ENCODE measurements around the gene RPTOR. TPM values are rescaled to one million over a fixed set of nuclear protein-coding genes. Genes with fewer than 3 reads are reported as not detected.

The RPTOR gene
- total and polyA plus RNA-seq, 4 experiments from 2014 or later, result 2.4 to 51.8 (median 29.6) TPM

GRCh38 chr17:80863626-80864025 lies 319.0 kb downstream of the RPTOR start:
- Mint-ChIP-seq H3K9me3 (peaks cover 0 to 9% (median 0%) of the 10 kb centered on the region in 8 donors), H3K4me3 (no peak overlapping the region), H3K27me3 (no peaks in the 10 kb centered on the region), H3K27ac (peak overlapping the region in 2 of 7 donors; percentile 31 to 41), H3K36me3 (peaks cover 17 to 22% of the 10 kb centered on the region in 2 donors), H3K4me1 (peaks cover 21 to 43% (median 30%) of the 10 kb centered on the region in 4 donors)
- peaks cover 28% of the 10 kb centered on the region for H3K4me1 ChIP-seq (ENCODE audit: insufficient read depth, low read length)
- ChIA-PET CTCF (ENCODE audit: partially characterized antibody) (interaction anchor here (1.9 to 3.3 kb wide), 2 partner anchors 35 to 100 kb away, joined by 4 to 26 read pairs; no protein-coding TSS in a partner anchor), POLR2A (ENCODE audit: partially characterized antibody) (no interaction called here)
- H3K27me3 ChIP-seq (ENCODE audit: insufficient read depth, low read length), result no peaks in the 10 kb centered on the region
- no peaks in the 10 kb centered on the region for H3K9me3 ChIP-seq (ENCODE audit: control insufficient read depth in 1 of 2, low read length in 2 of 2)
- no peak overlapping the region for H3K27ac ChIP-seq (ENCODE audit: low read depth, low read length)
- DNase-seq, result no peak
- H3K36me3 ChIP-seq (ENCODE audit: insufficient read depth, low read length), result no peaks in the 10 kb centered on the region
- intact Hi-C loops (cut with micrococcal nuclease), result loop anchor here (10.0 kb wide), 1 partner anchor 199 kb away; no protein-coding TSS in a partner anchor
- no peak overlapping the region for H3K4me3 ChIP-seq (ENCODE audit: low read length in 2 of 2)

- Mint-ChIP-seq H3K36me3 (peaks cover 11 to 19% of the 10 kb centered on the region in 2 donors), H3K4me1 (peaks cover 24 to 40% (median 29%) of the 10 kb centered on the region in 4 donors), H3K27ac (peak overlapping the region in 1 of 7 donors; percentile 49), H3K4me3 (no peak overlapping the region), H3K9me3 (peaks cover 0 to 9% (median 0%) of the 10 kb centered on the region in 8 donors), H3K27me3 (no peaks in the 10 kb centered on the region)
- Histone ChIP-seq H3K36me3 (ENCODE audit: insufficient read depth, low read length) (no peaks in the 10 kb centered on the region), H3K4me1 (ENCODE audit: insufficient read depth, low read length) (peaks cover 28% of the 10 kb centered on the region), H3K9me3 (ENCODE audit: control insufficient read depth in 1 of 2, low read length in 2 of 2) (no peaks in the 10 kb centered on the region), H3K27me3 (ENCODE audit: insufficient read depth, low read length) (no peaks in the 10 kb centered on the region), H3K4me3 (ENCODE audit: low read length in 2 of 2) (no peak overlapping the region), H3K27ac (ENCODE audit: low read depth, low read length) (no peak overlapping the region)
- intact Hi-C loops (cut with micrococcal nuclease), result loop anchor here (10.0 kb wide), 1 partner anchor 200 kb away; no protein-coding TSS in a partner anchor
- ChIA-PET POLR2A (ENCODE audit: partially characterized antibody) (interaction anchor here (1.4 kb wide), 1 partner anchor 8 kb away, joined by 5 read pairs; no protein-coding TSS in a partner anchor), CTCF (ENCODE audit: partially characterized antibody) (interaction anchor here (0.6 to 3.3 kb wide), 5 partner anchors 27 to 289 kb away, joined by 3 to 26 read pairs (median 4); no protein-coding TSS in a partner anchor)
- DNase-seq, result no peak
Observed at GRCh38 chr17:80864751-80865150, 320.1 kb downstream of the RPTOR start.

GRCh38 chr17:80866050-80866793 lies 321.6 kb downstream of the RPTOR start:
- Histone ChIP-seq H3K27me3 (ENCODE audit: insufficient read depth, low read length) (no peaks in the 10 kb centered on the region), H3K27ac (ENCODE audit: low read depth, low read length) (no peak overlapping the region), H3K4me1 (ENCODE audit: insufficient read depth, low read length) (peaks cover 27% of the 10 kb centered on the region), H3K9me3 (ENCODE audit: control insufficient read depth in 1 of 2, low read length in 2 of 2) (no peaks in the 10 kb centered on the region), H3K4me3 (ENCODE audit: low read length in 2 of 2) (no peak overlapping the region), H3K36me3 (ENCODE audit: insufficient read depth, low read length) (no peaks in the 10 kb centered on the region)
- intact Hi-C loops (cut with micrococcal nuclease), result loop anchor here (1.0 to 10.0 kb wide), 3 partner anchors 33 to 201 kb away; no protein-coding TSS in a partner anchor
- DNase-seq, result peak; percentile 43 to 59 (median 51)
- CTCF ChIA-PET (ENCODE audit: partially characterized antibody), result interaction anchor here (0.6 to 3.3 kb wide), 10 partner anchors 11 to 439 kb away, joined by 3 to 26 read pairs (median 3); no protein-coding TSS in a partner anchor
- H3K9me3 Mint-ChIP-seq, result peaks cover 0 to 9% (median 0%) of the 10 kb centered on the region in 8 donors
- POLR2A ChIA-PET (ENCODE audit: partially characterized antibody), result interaction anchor here (1.0 to 1.6 kb wide), 4 partner anchors 10 to 33 kb away, joined by 3 to 7 read pairs (median 4); no protein-coding TSS in a partner anchor
- H3K27me3 Mint-ChIP-seq, result no peaks in the 10 kb centered on the region
- peaks cover 27 to 48% (median 38%) of the 10 kb centered on the region in 4 donors for H3K4me1 Mint-ChIP-seq
- H3K27ac Mint-ChIP-seq, result peak overlapping the region in 5 of 7 donors; percentile 5 to 69 (median 25)
- peaks cover 7 to 19% of the 10 kb centered on the region in 2 donors for H3K36me3 Mint-ChIP-seq
- peak overlapping the region in 1 of 8 donors; percentile 1 for H3K4me3 Mint-ChIP-seq

DNA sequence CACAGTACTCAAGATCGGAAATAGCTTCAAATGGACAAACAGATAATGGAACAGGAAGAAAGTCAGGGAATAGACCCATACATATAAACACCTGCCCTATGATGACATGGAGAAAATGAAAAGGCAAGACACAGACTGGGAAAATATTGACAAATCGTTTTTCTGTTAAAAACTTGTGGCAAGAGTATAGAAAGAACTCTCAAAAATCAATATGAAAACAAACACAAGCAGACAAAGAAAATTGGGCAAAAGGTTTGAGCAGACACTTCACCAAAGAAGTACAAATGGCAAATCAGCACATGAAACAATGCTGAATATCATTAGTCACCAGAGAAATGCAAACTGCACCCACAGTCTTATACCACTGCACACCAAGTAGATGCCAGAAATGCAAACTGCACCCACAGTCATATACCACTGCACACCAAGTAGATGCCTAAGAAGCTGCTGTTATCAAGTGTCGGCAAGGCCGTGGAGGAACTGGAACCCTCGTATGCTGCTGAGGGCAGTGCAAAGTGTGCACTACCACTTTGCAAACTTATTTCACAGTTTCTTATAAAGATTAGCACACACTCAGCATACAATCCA lies 323.5 kb downstream of the RPTOR start:
- peaks cover 0 to 9% (median 0%) of the 10 kb centered on the region in 8 donors for H3K9me3 Mint-ChIP-seq
- no peaks in the 10 kb centered on the region for H3K27me3 ChIP-seq (ENCODE audit: insufficient read depth, low read length)
- peaks cover 33% of the 10 kb centered on the region for H3K4me1 ChIP-seq (ENCODE audit: insufficient read depth, low read length)
- intact Hi-C loops (cut with micrococcal nuclease), result loop anchor here (10.0 kb wide), 1 partner anchor 203 kb away; no protein-coding TSS in a partner anchor
- H3K36me3 Mint-ChIP-seq, result peaks cover 4 to 17% of the 10 kb centered on the region in 2 donors
- ChIA-PET POLR2A (ENCODE audit: partially characterized antibody) (no interaction called here), CTCF (ENCODE audit: partially characterized antibody) (interaction anchor here (2.2 kb wide), 1 partner anchor 31 kb away, joined by 8 read pairs; no protein-coding TSS in a partner anchor)
- DNase-seq, result no peak
- no peaks in the 10 kb centered on the region for H3K9me3 ChIP-seq (ENCODE audit: control insufficient read depth in 1 of 2, low read length in 2 of 2)
- no peak overlapping the region for H3K4me3 ChIP-seq (ENCODE audit: low read length in 2 of 2)
- H3K36me3 ChIP-seq (ENCODE audit: insufficient read depth, low read length), result no peaks in the 10 kb centered on the region
- H3K27ac ChIP-seq (ENCODE audit: low read depth, low read length), result no peak overlapping the region
- no peak overlapping the region for H3K4me3 Mint-ChIP-seq
- no peaks in the 10 kb centered on the region for H3K27me3 Mint-ChIP-seq
- H3K27ac Mint-ChIP-seq, result peak overlapping the region in 3 of 7 donors; percentile 23 to 52 (median 42)
- H3K4me1 Mint-ChIP-seq, result peaks cover 25 to 48% (median 40%) of the 10 kb centered on the region in 4 donors

DNA sequence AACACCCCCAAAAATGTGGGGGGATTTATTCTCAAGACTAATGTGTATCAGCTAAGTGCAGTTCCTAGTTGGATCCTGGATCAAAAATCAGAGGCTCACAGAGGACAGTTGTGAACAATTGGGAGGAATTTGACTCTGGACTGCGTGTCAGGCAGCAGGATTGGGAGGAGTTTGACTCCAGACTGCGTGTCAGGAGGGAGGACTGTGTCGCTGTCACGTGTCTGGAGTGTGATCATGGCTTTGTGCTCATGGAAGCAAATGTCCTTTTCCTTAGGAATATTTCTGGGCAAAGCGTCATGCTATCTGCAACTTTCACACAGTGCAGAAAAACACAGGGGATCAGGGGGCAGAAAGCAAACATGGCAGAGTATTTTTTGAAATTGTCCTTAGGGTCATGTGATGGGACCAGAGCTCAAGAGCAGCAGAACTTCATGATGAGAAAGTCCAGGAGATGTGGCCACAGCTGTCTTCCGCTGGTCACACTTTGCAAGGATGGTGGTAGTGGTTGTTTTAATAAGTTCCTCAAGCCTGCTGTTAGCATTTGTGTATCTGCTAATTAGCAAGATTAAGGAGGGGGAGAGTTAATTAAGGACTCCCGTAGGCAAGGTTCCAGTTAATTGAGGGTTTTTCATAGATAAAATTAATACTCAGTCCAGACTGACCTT lies 325.0 kb downstream of the RPTOR start:
- no peak for DNase-seq
- H3K36me3 Mint-ChIP-seq, result peaks cover 1 to 3% of the 10 kb centered on the region in 2 donors
- Histone ChIP-seq H3K4me1 (ENCODE audit: insufficient read depth, low read length) (peaks cover 40% of the 10 kb centered on the region), H3K27ac (ENCODE audit: low read depth, low read length) (no peak overlapping the region), H3K36me3 (ENCODE audit: insufficient read depth, low read length) (no peaks in the 10 kb centered on the region), H3K4me3 (ENCODE audit: low read length in 2 of 2) (no peak overlapping the region), H3K27me3 (ENCODE audit: insufficient read depth, low read length) (no peaks in the 10 kb centered on the region), H3K9me3 (ENCODE audit: control insufficient read depth in 1 of 2, low read length in 2 of 2) (no peaks in the 10 kb centered on the region)
- ChIA-PET CTCF (ENCODE audit: partially characterized antibody) (interaction anchor here (2.2 kb wide), 1 partner anchor 30 kb away, joined by 8 read pairs; no protein-coding TSS in a partner anchor), POLR2A (ENCODE audit: partially characterized antibody) (interaction anchor here (1.3 kb wide), 1 partner anchor 20 kb away, joined by 4 read pairs; no protein-coding TSS in a partner anchor)
- no peaks in the 10 kb centered on the region for H3K27me3 Mint-ChIP-seq
- intact Hi-C loops (cut with micrococcal nuclease), result loop anchor here (10.0 kb wide), 1 partner anchor 205 kb away; no protein-coding TSS in a partner anchor
- no peak overlapping the region for H3K4me3 Mint-ChIP-seq
- H3K27ac Mint-ChIP-seq, result peak overlapping the region in 3 of 7 donors; percentile 30 to 58 (median 58)
- H3K4me1 Mint-ChIP-seq, result peaks cover 33 to 57% (median 45%) of the 10 kb centered on the region in 4 donors
- peaks cover 0 to under 1% (median 0%) of the 10 kb centered on the region in 8 donors for H3K9me3 Mint-ChIP-seq

GRCh38 chr17:80870401-80870800 lies 325.8 kb downstream of the RPTOR start:
- H3K4me1 ChIP-seq (ENCODE audit: insufficient read depth, low read length), result peaks cover 40% of the 10 kb centered on the region
- Mint-ChIP-seq H3K4me1 (peaks cover 34 to 61% (median 49%) of the 10 kb centered on the region in 4 donors), H3K27ac (peak overlapping the region in 5 of 7 donors; percentile 15 to 62 (median 58)), H3K9me3 (peaks cover 0 to under 1% (median 0%) of the 10 kb centered on the region in 8 donors), H3K4me3 (peak overlapping the region in 2 of 8 donors; percentile 17 to 68), H3K36me3 (peaks cover 1 to 3% of the 10 kb centered on the region in 2 donors), H3K27me3 (no peaks in the 10 kb centered on the region)
- H3K36me3 ChIP-seq (ENCODE audit: insufficient read depth, low read length), result no peaks in the 10 kb centered on the region
- no peak overlapping the region for H3K4me3 ChIP-seq (ENCODE audit: low read length in 2 of 2)
- no peaks in the 10 kb centered on the region for H3K9me3 ChIP-seq (ENCODE audit: control insufficient read depth in 1 of 2, low read length in 2 of 2)
- no peak overlapping the region for H3K27ac ChIP-seq (ENCODE audit: low read depth, low read length)
- DNase-seq, result no peak
- ChIA-PET CTCF (ENCODE audit: partially characterized antibody) (no interaction called here), POLR2A (ENCODE audit: partially characterized antibody) (interaction anchor here (1.3 kb wide), 1 partner anchor 20 kb away, joined by 4 read pairs; no protein-coding TSS in a partner anchor)
- intact Hi-C loops (cut with micrococcal nuclease), result no loop called here
- H3K27me3 ChIP-seq (ENCODE audit: insufficient read depth, low read length), result no peaks in the 10 kb centered on the region

Measured in CD4-positive, alpha-beta memory T cell (primary cell).